CD4-positive, CD25-positive, alpha-beta regulatory T cell (primary cell): ENCODE results near the gene SDK1. TPM values are rescaled to one million over a fixed set of nuclear protein-coding genes. Genes with fewer than 3 reads are reported as not detected.

Experiments used
- ATAC-seq, 2 donors: fragments of 150-1000 bp; cut with Tn5 transposase; one replicate each; pipeline ENCODE4 v1.10.0; 2021; ENCODE audit warnings: low read depth in 2 of 2, moderate number of reproducible peaks in 2 of 2, moderate library complexity in 1 of 2
- DNase-seq, 3 donors: peaks; one replicate each; pipeline versions ENCODE4 v3.0.0 to v3.0.0-alpha.2; 2012 to 2022; ENCODE audit warnings: mixed read lengths in 1 of 3
- H3K27ac ChIP-seq: one replicate; pipeline ENCODE4 v1.7.0; 2013; ENCODE audit warnings: mild to moderate bottlenecking, low read length; ENCODE audit not compliant: insufficient read depth, poor library complexity, severe bottlenecking
- H3K27me3 ChIP-seq: one replicate; pipeline ENCODE4 v1.7.0; 2013; ENCODE audit warnings: low read length; ENCODE audit not compliant: control insufficient read depth, insufficient read depth
- H3K36me3 ChIP-seq: one replicate; pipeline ENCODE4 v1.7.0; 2013; ENCODE audit warnings: mild to moderate bottlenecking, low read length, moderate library complexity; ENCODE audit not compliant: control insufficient read depth, insufficient read depth
- H3K4me1 ChIP-seq: 2 replicates; pipeline ENCODE4 v1.7.0; 2013; ENCODE audit warnings: mild to moderate bottlenecking, low read length; ENCODE audit not compliant: insufficient read depth, control insufficient read depth, poor library complexity, severe bottlenecking
- H3K4me3 ChIP-seq: one replicate; pipeline ENCODE4 v1.7.0; 2013; ENCODE audit warnings: low read depth, mild to moderate bottlenecking, low read length, moderate library complexity
- H3K9me3 ChIP-seq, 2 experiments: 1 replicate in 1 of 2; 2 replicates in 1 of 2; pipeline ENCODE4 v1.7.0; 2013; ENCODE audit warnings: low read length in 2 of 2, mild to moderate bottlenecking in 1 of 2, moderate library complexity in 1 of 2; ENCODE audit not compliant: control insufficient read depth in 2 of 2
- H3K27ac Mint-ChIP-seq, 3 donors: one replicate each; pipeline ENCODE4 v1.8.0; 2020 to 2022; ENCODE audit warnings: mild to moderate bottlenecking in 3 of 3, mixed read lengths in 3 of 3, moderate library complexity in 2 of 3
- H3K27me3 Mint-ChIP-seq: one replicate; pipeline ENCODE4 v1.8.0; 2022; ENCODE audit warnings: mild to moderate bottlenecking, mixed read lengths
- H3K36me3 Mint-ChIP-seq: one replicate; pipeline ENCODE4 v1.8.0; 2020; ENCODE audit warnings: mixed read lengths
- H3K4me1 Mint-ChIP-seq, 4 donors: one replicate each; pipeline ENCODE4 v1.8.0; 2020 to 2022; ENCODE audit warnings: mixed read lengths in 4 of 4, mild to moderate bottlenecking in 1 of 4
- H3K4me3 Mint-ChIP-seq, 4 donors: one replicate each; pipeline ENCODE4 v1.8.0; 2020 to 2022; ENCODE audit warnings: mild to moderate bottlenecking in 4 of 4, mixed read lengths in 4 of 4, moderate library complexity in 3 of 4
- H3K9me3 Mint-ChIP-seq, 7 donors: one replicate each; pipeline ENCODE4 v1.8.0; 2020 to 2022; ENCODE audit warnings: mixed read lengths in 7 of 7, mild to moderate bottlenecking in 3 of 7, moderate library complexity in 2 of 7
- polyA plus RNA-seq, 4 donors: library from polyadenylated mRNA; unstranded; fragments of 300-500 nt; fragmentation: Illumina TruSeq; gene quantifications; one replicate each; pipeline ENCODE4 v1.2.3, GENCODE V29; 2021
- total RNA-seq: library from RNA; stranded (reverse); gene quantifications from one replicate; pipeline ENCODE4 v1.2.3, GENCODE V29; 2022

SDK1 gene
- total and polyA plus RNA-seq, 5 donors from 2014 or later: 0.47 TPM; not detected in 4

DNA sequence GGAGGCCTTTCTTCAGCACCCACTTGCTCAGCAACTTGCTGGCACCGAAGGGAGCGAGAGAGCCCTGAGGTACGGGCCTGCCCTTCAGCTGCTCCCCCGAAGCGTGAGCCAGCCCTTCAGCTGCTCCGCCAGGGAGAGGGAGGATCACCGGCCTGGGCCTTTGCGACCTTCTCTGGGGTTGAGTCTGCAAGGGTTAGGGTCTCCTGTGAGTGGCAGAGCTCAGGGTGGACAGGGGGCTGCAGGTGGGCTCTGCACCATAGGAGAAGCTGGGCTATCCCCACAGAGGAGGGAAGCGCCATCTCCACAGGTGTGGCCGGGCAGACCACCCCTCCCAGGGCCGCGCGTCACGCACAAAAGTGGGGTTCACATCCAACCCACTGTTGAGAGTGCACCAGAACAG lies 890.5 kb downstream of the SDK1 start:
- Mint-ChIP-seq H3K9me3 (peaks cover 0 to 1% (median 0%) of the 10 kb centered on the region in 7 donors), H3K27ac (no peak overlapping the region), H3K4me3 (no peak overlapping the region), H3K27me3 (no peaks in the 10 kb centered on the region), H3K4me1 (no peaks in the 10 kb centered on the region), H3K36me3 (no peaks in the 10 kb centered on the region)
- no peaks in the 10 kb centered on the region for H3K4me1 ChIP-seq
- no peaks in the 10 kb centered on the region for H3K9me3 ChIP-seq
- no peaks in the 10 kb centered on the region for H3K36me3 ChIP-seq
- ATAC-seq (no peak), DNase-seq (no peak)
- no peak overlapping the region for H3K4me3 ChIP-seq
- no peak overlapping the region for H3K27ac ChIP-seq
- H3K27me3 ChIP-seq: no peaks in the 10 kb centered on the region

DNA sequence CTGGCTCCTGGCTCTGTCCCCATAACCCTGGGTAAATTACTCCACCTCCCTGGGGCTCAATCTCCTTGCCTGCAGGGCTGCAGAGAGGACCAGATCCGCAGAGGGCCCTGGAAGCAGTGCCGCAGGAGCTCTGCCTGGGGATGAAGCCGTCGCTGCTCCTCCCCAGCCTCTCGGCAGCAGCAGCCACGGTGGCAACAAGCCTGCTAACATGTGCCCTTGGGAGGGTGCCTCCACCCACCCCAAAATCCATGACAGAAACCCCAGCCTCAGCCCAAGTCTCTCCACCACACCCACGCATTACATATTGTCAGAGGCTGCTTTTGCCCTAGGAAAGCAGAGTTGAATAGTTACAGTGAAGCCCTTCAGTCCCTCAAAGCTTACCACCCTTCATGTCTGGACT lies 894.6 kb downstream of the SDK1 start:
- H3K9me3 Mint-ChIP-seq: no peaks in the 10 kb centered on the region
- no peaks in the 10 kb centered on the region for H3K4me1 ChIP-seq

DNA sequence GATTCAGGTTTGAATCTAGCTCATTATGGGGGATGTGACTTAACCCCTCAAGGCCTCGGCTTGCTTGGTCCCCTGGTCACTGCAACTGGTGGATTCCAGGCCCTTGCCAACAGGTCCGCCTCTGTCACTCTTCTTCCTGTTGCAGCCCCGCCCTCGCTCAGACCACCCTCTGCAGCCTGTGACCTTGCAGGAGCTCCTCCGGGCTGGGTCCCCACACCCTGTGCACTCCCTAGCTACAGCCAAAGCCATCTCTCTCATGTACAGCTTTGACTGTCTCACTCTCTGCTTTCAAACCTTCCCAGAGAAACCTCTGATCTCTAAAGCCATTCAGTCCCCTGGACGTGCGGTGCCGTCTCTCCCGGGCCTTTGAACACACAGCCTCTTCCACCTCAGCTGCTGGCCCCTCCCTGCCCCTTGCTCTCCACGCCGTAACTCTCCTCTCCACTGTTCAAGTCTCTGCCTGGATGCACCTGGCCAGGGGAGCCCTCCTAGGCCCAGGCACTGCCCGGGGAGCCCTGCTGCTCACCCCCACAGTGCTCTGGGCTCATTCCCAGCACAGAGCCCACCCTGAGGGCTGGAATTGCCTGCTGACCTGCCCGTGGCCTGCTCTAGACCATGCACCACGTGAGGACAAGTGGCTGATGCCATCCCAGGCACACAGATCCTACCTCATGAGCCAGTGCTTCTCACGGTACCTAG lies 895.2 kb downstream of the SDK1 start:
- Mint-ChIP-seq H3K4me1 (no peaks in the 10 kb centered on the region), H3K4me3 (no peak overlapping the region), H3K9me3 (no peaks in the 10 kb centered on the region), H3K36me3 (no peaks in the 10 kb centered on the region), H3K27ac (no peak overlapping the region), H3K27me3 (no peaks in the 10 kb centered on the region)
- DNase-seq (no peak), ATAC-seq (no peak)
- no peaks in the 10 kb centered on the region for H3K36me3 ChIP-seq
- no peaks in the 10 kb centered on the region for H3K9me3 ChIP-seq
- H3K4me1 ChIP-seq: no peaks in the 10 kb centered on the region
- no peak overlapping the region for H3K4me3 ChIP-seq
- no peaks in the 10 kb centered on the region for H3K27me3 ChIP-seq
- no peak overlapping the region for H3K27ac ChIP-seq

More for the DNA sequence above, 894.6 kb downstream of the SDK1 start:
- no peak overlapping the region for H3K4me3 Mint-ChIP-seq
- no peak overlapping the region for H3K27ac ChIP-seq
- no peaks in the 10 kb centered on the region for H3K27me3 ChIP-seq
- H3K4me3 ChIP-seq: no peak overlapping the region
- H3K27ac Mint-ChIP-seq: no peak overlapping the region
- H3K4me1 Mint-ChIP-seq: no peaks in the 10 kb centered on the region
- ATAC-seq: no peak
- no peaks in the 10 kb centered on the region for H3K36me3 Mint-ChIP-seq
- no peaks in the 10 kb centered on the region for H3K9me3 ChIP-seq
- DNase-seq: no peak
- H3K27me3 Mint-ChIP-seq: no peaks in the 10 kb centered on the region
- H3K36me3 ChIP-seq: no peaks in the 10 kb centered on the region

DNA sequence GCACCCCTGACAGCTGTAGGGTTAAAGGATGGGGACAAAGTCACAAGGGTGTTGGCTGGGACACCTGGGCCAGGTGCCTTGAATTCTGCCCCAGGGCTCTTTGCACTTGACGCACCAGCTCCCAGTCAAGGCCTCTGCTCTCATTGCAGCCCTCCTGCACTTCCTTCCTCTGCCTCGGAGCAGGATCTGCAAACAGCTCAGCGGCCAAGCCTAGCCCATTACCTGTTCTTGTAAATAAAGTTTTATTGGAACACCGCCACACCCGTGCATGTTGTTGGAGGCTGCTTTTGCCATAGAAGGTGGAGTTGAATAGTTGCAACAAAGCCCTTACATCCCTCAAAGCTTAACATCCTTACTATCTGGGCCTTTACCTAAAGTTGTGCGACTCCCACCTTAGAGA lies 897.2 kb downstream of the SDK1 start:
- Histone ChIP-seq H3K36me3 (no peaks in the 10 kb centered on the region), H3K4me3 (no peak overlapping the region), H3K9me3 (no peaks in the 10 kb centered on the region), H3K27ac (no peak overlapping the region), H3K27me3 (no peaks in the 10 kb centered on the region), H3K4me1 (no peaks in the 10 kb centered on the region)
- Mint-ChIP-seq H3K27me3 (no peaks in the 10 kb centered on the region), H3K27ac (no peak overlapping the region), H3K9me3 (no peaks in the 10 kb centered on the region), H3K36me3 (no peaks in the 10 kb centered on the region), H3K4me3 (no peak overlapping the region), H3K4me1 (no peaks in the 10 kb centered on the region)
- DNase-seq (no peak), ATAC-seq (no peak)

DNA sequence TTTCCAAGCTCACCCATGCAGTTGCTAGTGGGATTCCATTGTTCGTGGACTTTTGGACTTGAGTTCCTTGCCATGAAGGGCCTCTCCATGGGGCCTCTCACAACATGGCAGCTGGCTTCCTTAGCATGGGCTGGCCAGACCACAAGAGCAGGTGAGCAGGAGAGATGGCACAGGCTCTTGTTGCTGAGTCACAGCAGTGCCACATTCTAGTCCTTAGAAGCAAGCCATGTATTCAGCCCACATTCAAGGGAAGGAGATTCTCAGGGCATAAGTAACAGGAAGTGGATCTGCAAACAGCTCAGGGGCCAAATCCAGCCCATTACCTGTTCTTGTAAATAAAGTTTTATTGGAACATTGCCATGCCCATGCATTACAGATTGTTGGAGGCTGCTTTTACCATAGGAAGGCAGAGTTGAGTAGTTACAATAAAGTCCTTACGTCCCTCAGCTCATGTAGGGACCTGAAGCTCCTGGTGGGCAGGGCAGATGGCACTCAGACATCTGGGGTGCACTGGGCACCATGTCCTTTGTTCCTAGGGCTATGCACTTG lies 899.6 kb downstream of the SDK1 start:
- no peak overlapping the region for H3K4me3 ChIP-seq
- no peaks in the 10 kb centered on the region for H3K27me3 Mint-ChIP-seq
- no peaks in the 10 kb centered on the region for H3K36me3 ChIP-seq
- H3K27ac Mint-ChIP-seq: no peak overlapping the region
- H3K4me1 ChIP-seq: no peaks in the 10 kb centered on the region
- no peaks in the 10 kb centered on the region for H3K9me3 Mint-ChIP-seq
- H3K4me1 Mint-ChIP-seq: no peaks in the 10 kb centered on the region
- no peaks in the 10 kb centered on the region for H3K27me3 ChIP-seq
- no peak overlapping the region for H3K4me3 Mint-ChIP-seq
- H3K27ac ChIP-seq: no peak overlapping the region
- DNase-seq: no peak
- ATAC-seq: no peak
- H3K9me3 ChIP-seq: no peaks in the 10 kb centered on the region
- no peaks in the 10 kb centered on the region for H3K36me3 Mint-ChIP-seq

DNA sequence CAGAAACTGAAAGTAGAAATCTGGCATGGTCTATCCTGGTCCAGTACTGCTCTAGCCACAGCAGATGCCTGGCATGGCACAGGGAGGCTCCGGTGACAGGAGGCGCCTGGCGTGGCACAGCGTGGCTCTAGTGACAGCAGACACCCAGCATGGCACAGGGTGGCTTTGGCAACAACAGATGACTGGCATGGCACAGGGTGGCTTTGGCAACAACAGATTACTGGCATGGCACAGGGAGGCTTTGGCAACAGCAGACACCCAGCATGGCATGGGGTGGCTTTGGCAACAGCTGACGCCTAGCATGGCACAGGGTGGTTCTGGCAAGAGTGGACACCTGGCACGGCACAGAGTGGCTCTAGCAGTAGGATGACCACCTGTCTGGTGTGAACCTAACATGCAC lies 900.5 kb downstream of the SDK1 start:
- Mint-ChIP-seq H3K36me3 (no peaks in the 10 kb centered on the region), H3K4me1 (no peaks in the 10 kb centered on the region), H3K4me3 (no peak overlapping the region), H3K27me3 (no peaks in the 10 kb centered on the region), H3K27ac (no peak overlapping the region), H3K9me3 (no peaks in the 10 kb centered on the region)
- H3K27ac ChIP-seq: no peak overlapping the region
- no peaks in the 10 kb centered on the region for H3K36me3 ChIP-seq
- no peak for DNase-seq
- H3K9me3 ChIP-seq: no peaks in the 10 kb centered on the region
- ATAC-seq: no peak
- H3K27me3 ChIP-seq: no peaks in the 10 kb centered on the region
- H3K4me1 ChIP-seq: no peaks in the 10 kb centered on the region
- H3K4me3 ChIP-seq: no peak overlapping the region

DNA sequence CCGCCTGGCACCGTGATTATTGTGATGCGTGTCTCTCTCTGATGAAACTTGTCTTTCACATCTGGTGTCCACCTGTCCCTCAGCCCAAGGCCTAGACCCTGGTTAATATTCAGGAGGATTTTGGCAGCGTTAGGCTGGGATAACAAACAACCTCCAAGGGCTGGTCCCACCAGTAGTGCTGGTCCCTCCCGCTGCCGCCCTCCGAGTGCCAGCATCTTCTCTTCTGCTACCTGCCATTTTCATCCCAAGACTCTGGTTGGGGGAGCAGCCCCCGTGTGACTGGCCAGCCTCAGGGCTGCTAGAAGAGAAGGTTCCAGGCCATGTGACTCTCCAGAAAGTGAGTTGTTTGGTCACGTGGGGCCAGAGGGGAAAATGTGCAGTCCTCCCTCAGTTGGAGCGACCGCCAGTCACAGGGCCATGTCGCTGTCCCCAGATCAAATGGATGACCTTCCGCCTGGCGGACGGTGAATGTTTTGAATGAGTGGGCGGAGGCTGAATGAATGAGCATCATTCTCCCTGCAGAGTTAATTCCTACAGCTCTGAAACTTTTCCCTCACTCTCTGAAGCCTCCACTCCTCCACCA lies 901.2 kb downstream of the SDK1 start:
- DNase-seq (no peak), ATAC-seq (no peak)
- H3K36me3 Mint-ChIP-seq: no peaks in the 10 kb centered on the region
- no peaks in the 10 kb centered on the region for H3K27me3 Mint-ChIP-seq
- Histone ChIP-seq H3K27ac (no peak overlapping the region), H3K9me3 (no peaks in the 10 kb centered on the region), H3K27me3 (no peaks in the 10 kb centered on the region), H3K4me1 (no peaks in the 10 kb centered on the region), H3K36me3 (no peaks in the 10 kb centered on the region), H3K4me3 (no peak overlapping the region)
- H3K4me1 Mint-ChIP-seq: no peaks in the 10 kb centered on the region
- no peak overlapping the region for H3K27ac Mint-ChIP-seq
- no peaks in the 10 kb centered on the region for H3K9me3 Mint-ChIP-seq
- no peak overlapping the region for H3K4me3 Mint-ChIP-seq

DNA sequence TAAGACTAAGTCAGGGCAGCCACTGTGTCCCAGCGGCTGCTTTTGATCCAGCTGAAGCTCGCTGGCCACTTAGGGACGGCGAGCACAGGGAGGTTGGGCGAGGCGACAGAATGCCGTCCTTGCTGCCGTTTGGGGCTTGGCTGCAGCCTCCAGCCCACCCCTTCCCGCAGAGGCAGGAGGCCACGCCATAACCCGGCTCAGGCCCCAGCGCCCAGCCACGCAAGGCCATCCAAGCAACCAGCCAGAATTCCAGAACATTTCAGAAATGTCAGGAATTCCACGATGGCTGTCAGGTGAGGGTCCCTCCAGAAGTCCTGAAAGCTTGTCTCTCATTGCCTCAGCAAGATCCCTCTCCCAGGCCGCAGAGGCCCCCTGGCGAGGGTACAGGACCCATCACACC lies 901.9 kb downstream of the SDK1 start:
- Mint-ChIP-seq H3K4me1 (no peaks in the 10 kb centered on the region), H3K36me3 (no peaks in the 10 kb centered on the region), H3K9me3 (no peaks in the 10 kb centered on the region), H3K27ac (no peak overlapping the region), H3K4me3 (no peak overlapping the region), H3K27me3 (no peaks in the 10 kb centered on the region)
- no peak for ATAC-seq
- Histone ChIP-seq H3K9me3 (no peaks in the 10 kb centered on the region), H3K4me3 (no peak overlapping the region), H3K4me1 (no peaks in the 10 kb centered on the region), H3K27ac (no peak overlapping the region), H3K36me3 (no peaks in the 10 kb centered on the region), H3K27me3 (no peaks in the 10 kb centered on the region)
- no peak for DNase-seq
